Epithelial cell of alveolus of lung (primary cell): ENCODE results near the gene FAS. TPM values are rescaled to one million over a fixed set of nuclear protein-coding genes. Genes with fewer than 3 reads are reported as not detected.

ENCODE experiments used
- total RNA-seq: library from RNA; depleted of rRNA; stranded (reverse); fragments of >200 nt; gene quantifications from 2 replicates; pipeline ENCODE4 v1.2.1, GENCODE V29; 2015

FAS gene
- 17.8 and 35.1 TPM in 2 replicates for total RNA-seq

DNA sequence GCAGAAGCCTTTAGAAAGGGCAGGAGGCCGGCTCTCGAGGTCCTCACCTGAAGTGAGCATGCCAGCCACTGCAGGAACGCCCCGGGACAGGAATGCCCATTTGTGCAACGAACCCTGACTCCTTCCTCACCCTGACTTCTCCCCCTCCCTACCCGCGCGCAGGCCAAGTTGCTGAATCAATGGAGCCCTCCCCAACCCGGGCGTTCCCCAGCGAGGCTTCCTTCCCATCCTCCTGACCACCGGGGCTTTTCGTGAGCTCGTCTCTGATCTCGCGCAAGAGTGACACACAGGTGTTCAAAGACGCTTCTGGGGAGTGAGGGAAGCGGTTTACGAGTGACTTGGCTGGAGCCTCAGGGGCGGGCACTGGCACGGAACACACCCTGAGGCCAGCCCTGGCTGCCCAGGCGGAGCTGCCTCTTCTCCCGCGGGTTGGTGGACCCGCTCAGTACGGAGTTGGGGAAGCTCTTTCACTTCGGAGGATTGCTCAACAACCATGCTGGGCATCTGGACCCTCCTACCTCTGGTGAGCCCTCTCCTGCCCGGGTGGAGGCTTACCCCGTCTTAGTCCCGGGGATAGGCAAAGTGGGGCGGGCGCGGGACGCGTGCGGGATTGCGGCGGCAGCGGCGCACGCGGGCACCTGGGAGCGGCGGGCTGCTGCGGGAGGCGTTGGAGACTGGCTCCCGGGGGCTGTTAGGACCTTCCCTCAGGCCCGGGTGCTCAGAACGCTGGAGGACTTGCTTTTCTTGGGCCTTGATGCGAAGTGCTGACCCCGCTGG lies at the start of gene FAS:
Gene FAS (plus strand): TSS at position 415 of the 777 bp plus-strand sequence. CDS start 79 bp downstream, at position 494.

DNA sequence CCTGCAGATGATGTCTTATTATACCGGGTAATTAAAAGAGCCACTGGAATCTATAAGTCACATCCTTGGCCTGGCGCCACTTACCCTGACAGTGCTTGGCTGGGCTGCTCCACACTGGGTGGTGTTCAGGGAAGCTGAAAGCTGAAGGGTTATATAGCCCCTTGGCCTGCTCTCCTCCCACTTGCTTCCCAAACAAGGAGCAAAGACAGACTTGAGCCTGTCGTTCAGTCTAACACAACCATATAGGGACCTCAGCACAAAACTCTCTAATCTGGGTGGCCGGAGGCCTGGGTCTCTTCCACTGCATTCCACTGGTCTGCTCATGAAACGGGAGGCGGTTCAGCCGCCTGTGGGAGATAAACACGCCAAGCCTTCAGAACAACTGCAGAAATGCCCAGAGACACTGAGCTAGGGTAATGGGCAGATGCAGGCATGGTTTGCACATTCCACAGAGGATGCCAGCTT lies 37.9 kb upstream of the FAS start, which contains the start of gene ACTA2:
Gene ACTA2 (minus strand): TSS at position 127 of the 465 bp plus-strand sequence. CDS start 3,843 bp downstream, outside the sequence.

Other genes starting within 250 kb of the FAS start
- gene LIPN, start 230.8 kb upstream of the FAS start, total RNA-seq, result not detected in 2 replicates
- not detected in 2 replicates for gene LIPM, start 188.1 kb upstream of the FAS start, total RNA-seq
- gene ANKRD22, start 139.0 kb upstream of the FAS start, total RNA-seq, result not detected in 2 replicates
- gene STAMBPL1, start 110.6 kb upstream of the FAS start, total RNA-seq, result 30.3 and 84.2 TPM in 2 replicates
- 129 and 218 TPM in 2 replicates for gene ACTA2, start 38.0 kb upstream of the FAS start, total RNA-seq
- gene CH25H, start 216.5 kb downstream of the FAS start, total RNA-seq, result 0.32 and 4.7 TPM in 2 replicates